GM18526 (cell line): Measurements from ENCODE around the gene BTRC.

Experiments
- POLR2A ChIP-seq: IDR thresholded peaks from 3 replicates; pipeline ENCODE4 v1.6.1; 2011; ENCODE audit not compliant: insufficient read length; ENCODE audit errors: extremely low read depth

Gene BTRC

DNA sequence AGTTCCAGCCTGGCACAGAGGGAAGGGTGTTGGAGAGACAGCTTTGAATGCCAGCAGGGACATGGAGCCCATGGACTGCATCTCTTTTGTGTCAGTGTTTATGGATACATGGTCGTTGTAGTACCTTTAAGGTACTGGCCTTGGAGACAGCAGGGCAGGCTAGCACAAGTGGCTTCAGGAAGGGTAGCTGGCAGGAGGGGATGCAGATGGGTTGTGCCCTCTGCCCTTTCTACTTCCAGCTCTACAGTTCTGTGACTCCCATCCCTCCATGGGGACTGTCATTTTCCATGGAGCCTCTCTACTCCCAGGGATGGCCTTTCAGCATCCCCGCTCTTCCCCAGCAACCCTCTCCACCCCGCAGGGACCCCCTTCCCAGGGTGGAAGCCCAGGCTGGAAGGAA lies 209.0 kb downstream of the BTRC start:
- TF ChIP-seq POLR2A = no peak

DNA sequence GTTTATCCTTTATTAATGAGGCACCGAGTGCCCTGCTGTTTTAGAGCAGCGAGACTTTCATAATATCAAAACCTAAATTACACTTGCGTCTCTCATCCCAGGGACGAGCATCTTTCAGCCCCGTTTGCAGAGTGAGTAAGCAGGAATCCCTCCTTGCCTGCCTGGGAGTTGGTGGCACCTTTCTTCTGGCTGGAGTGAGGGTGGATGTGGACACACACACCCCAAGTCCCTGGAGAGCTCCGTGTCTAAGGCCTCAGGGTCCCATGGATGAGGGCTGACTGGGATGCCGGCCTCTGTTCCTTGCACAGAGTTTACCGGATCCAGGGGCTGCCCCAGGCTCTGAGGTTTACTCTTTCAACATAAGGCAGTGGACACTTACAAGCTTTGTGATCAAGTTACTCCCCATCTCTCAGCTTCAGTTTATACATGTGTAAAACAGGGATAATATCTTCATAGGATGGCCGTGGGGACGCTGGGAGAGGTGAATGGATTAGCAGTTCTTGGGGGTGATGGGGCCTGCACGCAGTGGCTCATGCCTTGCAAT lies 209.6 kb downstream of the BTRC start:
- TF ChIP-seq POLR2A = no peak

- TF ChIP-seq POLR2A = no peak
Observed at GRCh38 chr10:101564490-101564991, 210.6 kb downstream of the BTRC start.

GRCh38 chr10:101565370-101565900 lies 211.5 kb downstream of the BTRC start:
- no peak for TF ChIP-seq POLR2A

DNA sequence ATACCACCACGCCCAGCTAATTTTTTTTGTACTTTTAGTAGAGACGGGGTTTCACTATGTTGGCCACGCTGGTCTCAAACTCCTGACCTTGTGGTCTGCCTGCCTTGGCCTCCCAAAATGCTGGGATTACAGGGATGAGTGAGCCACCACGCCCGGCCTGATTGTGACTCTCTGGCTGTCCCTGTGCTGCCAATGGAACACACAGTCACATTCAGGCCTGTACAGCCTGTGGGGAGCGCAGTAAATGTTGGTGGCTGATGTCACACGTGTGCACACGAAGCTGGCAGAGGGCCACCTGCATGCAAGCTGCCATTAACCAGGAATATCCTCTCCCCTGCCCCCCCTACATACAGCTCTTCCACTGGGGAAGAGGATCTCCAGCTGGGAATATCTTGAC lies 212.0 kb downstream of the BTRC start:
- TF ChIP-seq POLR2A = no peak

DNA sequence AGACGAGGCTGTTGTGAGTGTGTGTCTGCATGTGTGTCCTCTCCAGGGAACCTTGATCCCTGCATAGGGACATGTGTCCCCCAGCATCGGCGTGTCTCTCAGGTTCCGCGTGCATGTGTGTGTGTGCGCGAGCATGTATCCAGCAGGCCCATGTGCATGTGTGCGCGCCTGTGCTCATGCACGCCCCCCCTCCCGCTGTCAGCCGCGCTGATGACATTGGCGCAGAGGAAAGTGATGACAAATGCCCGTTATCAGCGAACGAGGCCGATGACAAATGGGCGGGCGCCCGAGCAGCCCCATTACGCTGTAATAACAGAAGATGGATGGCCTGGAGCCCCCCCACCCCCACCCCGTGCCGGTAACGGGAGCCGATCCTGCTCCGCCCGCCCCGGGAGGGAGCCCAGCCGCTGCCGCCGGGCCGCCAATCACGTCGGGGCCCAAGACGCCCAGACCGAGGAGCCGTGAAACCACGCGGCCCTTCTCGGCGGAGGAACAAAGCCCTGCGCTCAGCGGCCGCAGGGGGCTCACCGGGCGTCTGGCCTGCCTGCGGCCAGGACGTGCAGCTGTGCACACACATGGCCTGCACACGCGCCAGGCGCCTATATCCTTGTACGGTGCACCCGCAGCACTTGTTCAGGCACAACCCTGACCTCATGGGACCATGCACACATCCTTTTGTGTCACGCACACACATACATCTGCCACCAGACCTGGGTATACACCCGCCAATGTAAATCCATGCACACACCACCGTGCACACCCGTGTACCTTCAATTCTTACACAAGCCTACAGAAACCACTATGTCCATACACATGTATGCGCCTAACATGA lies 212.6 kb downstream of the BTRC start:
- no peak for TF ChIP-seq POLR2A

DNA sequence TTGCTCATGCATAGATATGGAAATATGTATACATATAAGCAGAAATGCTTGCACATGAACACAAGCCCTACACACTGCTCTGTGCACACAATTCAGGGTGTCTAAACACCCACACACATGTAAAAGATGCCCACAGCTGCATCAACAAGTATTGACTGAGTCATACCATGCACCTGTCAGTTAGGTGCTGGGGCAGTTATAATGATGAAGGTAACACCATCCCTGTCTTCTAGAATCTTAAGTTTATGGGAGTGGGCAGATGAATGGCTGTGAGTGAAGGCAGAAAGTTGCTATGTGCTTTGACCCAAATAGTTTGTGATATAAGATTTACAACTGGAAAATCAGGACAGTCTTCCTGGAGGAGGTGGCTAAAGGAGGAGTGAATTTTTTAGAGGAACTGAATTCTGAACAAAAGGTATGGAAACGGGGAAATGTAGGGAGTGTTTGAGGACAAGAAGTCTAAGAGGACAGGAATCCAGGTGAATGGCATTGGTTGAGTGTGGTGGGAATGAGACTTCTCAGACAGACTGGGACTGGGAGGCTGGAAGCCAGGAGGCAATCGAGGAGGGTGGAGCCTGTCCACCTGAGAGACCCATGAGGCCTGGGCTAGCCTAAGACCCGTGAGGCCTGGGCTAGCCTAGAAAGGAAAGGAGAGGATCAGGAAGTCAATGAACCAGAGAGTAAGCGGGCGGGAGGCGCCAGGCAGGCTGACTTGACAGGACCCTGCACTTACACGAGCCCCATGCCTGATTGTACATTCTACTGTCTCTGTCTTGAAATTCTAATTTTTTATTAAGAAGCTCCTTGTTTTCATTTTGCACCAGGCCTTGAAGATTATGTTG lies 213.4 kb downstream of the BTRC start:
- TF ChIP-seq POLR2A = no peak

GRCh38 chr10:101568054-101568745 lies 214.2 kb downstream of the BTRC start:
- TF ChIP-seq POLR2A = no peak

GRCh38 chr10:101569323-101569621 lies 215.3 kb downstream of the BTRC start:
- no peak for TF ChIP-seq POLR2A

DNA sequence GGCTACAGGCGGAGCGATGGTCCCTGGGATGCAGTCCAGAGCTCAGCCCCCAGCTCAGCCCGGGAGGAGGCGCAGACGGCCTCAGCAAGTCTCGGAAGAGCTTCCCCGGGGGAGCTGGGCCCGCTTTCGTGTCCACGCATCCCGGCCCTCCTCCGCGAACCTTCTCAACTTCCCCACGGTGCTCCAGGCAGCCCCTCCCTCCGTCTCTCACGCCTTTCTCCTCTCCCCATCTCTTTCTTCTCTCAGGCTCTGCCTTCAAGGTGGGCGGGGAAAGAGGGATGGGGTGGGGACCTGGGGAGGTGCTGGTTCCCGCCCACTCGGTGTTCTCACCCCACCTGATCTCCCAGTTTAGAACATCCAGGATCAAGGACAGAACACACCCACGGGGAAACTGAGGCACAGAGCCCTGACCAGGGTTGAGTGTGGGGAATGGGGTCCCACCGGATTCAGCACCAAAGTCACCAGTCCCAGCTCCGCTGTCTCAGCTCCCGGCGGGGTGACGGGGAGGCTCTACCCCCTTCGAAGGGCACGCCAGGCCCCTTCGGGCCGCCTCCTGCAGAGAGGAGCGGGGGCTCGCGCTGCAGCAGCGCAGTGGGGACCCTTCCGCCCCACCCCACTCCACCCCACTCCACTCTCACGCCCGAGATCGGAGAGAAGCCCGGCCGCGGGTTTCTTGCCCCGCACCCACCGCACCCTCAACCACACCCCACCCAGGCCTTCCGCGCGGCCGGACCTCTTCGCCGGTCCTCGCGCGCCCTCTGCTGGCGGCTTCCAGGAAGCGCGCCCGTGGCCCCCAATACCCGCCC lies 215.9 kb downstream of the BTRC start:
- TF ChIP-seq POLR2A = no peak

- no peak for TF ChIP-seq POLR2A
Observed at GRCh38 chr10:101570428-101571270, 216.7 kb downstream of the BTRC start.

DNA sequence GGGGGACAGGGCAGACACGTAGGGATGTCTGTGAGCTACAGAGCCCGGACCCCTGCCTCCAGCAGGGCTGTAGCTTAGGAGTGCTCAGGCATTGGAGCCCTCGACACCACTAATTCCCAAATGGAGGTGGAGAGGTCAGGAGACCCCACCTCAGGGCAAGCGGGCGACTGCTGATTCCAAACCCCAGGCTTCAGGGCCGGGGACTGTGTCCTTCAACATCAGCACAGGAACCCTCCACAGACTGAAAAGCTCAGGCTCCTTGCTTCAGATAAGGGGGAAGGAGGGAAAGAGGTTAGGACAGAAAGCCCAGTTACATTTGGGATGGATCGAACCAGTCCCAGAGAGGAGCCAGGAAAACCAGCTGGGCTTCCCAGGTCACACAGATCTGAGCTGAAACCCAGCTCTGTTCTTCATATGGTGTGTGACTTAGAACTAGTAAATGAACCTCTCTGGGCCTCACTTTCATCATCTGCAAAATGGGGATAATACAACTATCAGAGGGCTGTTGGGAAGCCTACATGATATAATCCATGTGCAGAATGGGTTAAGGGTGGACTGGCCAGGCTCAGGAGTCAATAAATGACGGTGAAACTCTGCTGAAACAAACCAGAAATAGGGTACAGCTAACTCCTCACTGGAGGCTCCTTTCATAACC lies 217.4 kb downstream of the BTRC start:
- TF ChIP-seq POLR2A = no peak

GRCh38 chr10:101572126-101572525 lies 218.2 kb downstream of the BTRC start:
- no peak for TF ChIP-seq POLR2A

GRCh38 chr10:101572785-101573184 lies 218.8 kb downstream of the BTRC start:
- TF ChIP-seq POLR2A = no peak
